Testis (tissue), 2 donors: Measurements from ENCODE around the gene SCGN.

ENCODE experiments used
- CTCF ChIP-seq, 3 experiments: fragments of 450-650 bp in 2 of 3; fragments of 200-600 bp in 1 of 3; sonication (generic) in 1 of 3; IDR thresholded peaks; one replicate each; pipeline ENCODE4 v1.5.1; 2016 to 2019; ENCODE audit warnings: antibody characterized with exemption in 3 of 3, mild to moderate bottlenecking in 2 of 3, moderate library complexity in 1 of 3
- POLR2A ChIP-seq: fragments of 450-650 bp; IDR thresholded peaks from one replicate; pipeline ENCODE4 v1.6.1; 2017; ENCODE audit warnings: antibody characterized with exemption, mild to moderate bottlenecking, moderate library complexity

DNA sequence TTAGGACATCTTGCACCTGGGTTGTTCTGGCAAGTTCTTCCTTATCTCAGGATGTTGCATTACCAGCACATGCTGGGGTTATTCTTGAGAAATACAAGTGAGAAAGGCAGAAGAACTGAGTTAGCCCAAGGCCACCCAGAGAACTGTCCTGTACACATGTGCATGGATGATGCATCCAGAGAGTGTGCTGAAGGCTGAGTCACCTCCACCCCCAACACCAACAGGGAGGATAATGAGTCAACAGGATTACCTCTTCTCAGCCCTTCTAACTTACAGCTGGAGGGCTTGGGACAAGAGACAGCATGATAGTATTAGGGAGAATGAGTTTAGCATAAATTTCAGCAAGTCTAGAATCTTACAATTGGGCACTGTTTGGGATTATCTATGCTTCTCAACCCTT, 8.5 kb downstream of the SCGN start:
- TF ChIP-seq POLR2A: no peak
- TF ChIP-seq CTCF (IDR thresholded peaks at IDR 0.05): no peak
